ENCODE data around the gene DYNC1I1. TPM values are rescaled to one million over a fixed set of nuclear protein-coding genes. Genes with fewer than 3 reads are reported as not detected.

DYNC1I1 gene
- polyA plus RNA-seq, 1 donor from 2014 or later = 28.9 TPM

DNA sequence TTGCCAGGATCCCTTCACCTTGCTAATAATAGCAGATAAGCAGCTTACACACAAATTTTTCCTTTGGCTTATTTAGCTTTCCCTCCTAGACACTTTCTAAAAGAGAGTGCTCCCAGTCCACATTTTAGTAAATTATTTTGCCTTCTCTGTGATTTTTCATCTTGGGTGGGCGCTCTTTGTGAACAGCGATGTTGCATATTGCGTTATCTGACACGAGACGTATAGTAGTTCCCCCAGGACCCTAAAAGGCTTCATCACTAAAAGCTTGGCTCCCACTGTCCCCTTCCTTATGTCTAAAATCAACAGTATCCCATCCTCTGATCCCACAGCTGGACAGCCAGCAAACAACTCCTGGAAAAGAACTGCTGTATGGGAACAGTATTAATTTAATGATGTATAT lies 232.9 kb downstream of the DYNC1I1 start:
- Histone ChIP-seq H4K20me1 (ENCODE audit: insufficient read depth) (no peaks in the 10 kb centered on the region), H3K27me3 (ENCODE audit: insufficient read depth, low read depth, low read length) (no peaks in the 10 kb centered on the region), H3K4me2 (ENCODE audit: low read length) (no peak overlapping the region), H2AFZ (ENCODE audit: low read depth, low read length) (no peak overlapping the region), H3K79me2 (replicated peaks; ENCODE audit: insufficient read depth, low read length) (no peaks in the 10 kb centered on the region), H3K4me3 (ENCODE audit: low read length) (no peak overlapping the region), H3K36me3 (ENCODE audit: insufficient read depth, low read length) (no peaks in the 10 kb centered on the region), H3K27ac (ENCODE audit: low read length) (no peak overlapping the region), H3K9me3 (ENCODE audit: low read length) (no peaks in the 10 kb centered on the region), H3K9me2 (ENCODE audit: insufficient read depth, low read length) (no peaks in the 10 kb centered on the region), H3F3A (ENCODE audit: insufficient read depth, low read length, poor library complexity, severe bottlenecking) (no peaks in the 10 kb centered on the region), H3K9ac (ENCODE audit: low read length) (no peak overlapping the region)
- TF ChIP-seq, protein P1, sequence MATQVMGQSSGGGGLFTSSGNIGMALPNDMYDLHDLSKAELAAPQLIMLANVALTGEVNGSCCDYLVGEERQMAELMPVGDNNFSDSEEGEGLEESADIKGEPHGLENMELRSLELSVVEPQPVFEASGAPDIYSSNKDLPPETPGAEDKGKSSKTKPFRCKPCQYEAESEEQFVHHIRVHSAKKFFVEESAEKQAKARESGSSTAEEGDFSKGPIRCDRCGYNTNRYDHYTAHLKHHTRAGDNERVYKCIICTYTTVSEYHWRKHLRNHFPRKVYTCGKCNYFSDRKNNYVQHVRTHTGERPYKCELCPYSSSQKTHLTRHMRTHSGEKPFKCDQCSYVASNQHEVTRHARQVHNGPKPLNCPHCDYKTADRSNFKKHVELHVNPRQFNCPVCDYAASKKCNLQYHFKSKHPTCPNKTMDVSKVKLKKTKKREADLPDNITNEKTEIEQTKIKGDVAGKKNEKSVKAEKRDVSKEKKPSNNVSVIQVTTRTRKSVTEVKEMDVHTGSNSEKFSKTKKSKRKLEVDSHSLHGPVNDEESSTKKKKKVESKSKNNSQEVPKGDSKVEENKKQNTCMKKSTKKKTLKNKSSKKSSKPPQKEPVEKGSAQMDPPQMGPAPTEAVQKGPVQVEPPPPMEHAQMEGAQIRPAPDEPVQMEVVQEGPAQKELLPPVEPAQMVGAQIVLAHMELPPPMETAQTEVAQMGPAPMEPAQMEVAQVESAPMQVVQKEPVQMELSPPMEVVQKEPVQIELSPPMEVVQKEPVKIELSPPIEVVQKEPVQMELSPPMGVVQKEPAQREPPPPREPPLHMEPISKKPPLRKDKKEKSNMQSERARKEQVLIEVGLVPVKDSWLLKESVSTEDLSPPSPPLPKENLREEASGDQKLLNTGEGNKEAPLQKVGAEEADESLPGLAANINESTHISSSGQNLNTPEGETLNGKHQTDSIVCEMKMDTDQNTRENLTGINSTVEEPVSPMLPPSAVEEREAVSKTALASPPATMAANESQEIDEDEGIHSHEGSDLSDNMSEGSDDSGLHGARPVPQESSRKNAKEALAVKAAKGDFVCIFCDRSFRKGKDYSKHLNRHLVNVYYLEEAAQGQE (IDR thresholded peaks at IDR 0.05; ENCODE audit: borderline replicate concordance) = no peak
- TF ChIP-seq EP300 (conservative IDR thresholded peaks at IDR 0.05; ENCODE audit: poor library complexity, severe bottlenecking) (no peak), SMC3 (conservative IDR thresholded peaks at IDR 0.05; ENCODE audit: poor library complexity) (no peak)

DNA sequence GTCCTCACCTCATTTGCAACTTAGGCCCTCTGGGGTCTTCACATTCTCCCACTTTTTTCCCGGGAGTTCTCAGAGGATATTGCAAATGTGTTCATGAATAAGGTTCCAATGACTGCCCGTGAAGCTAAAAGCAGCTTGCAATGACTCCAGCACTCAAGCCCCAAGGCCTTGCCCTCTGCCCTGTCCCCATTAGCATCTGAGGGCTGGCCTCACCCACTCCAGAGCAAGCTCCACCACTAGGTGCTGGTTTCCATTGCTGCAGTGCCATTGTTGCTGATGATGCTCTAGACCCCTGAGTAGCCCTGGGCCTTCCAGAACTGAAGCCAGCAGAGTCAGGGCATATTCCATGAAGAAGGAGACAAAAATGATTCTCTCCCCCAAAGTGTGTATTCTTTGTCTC lies 236.8 kb downstream of the DYNC1I1 start:
- Histone ChIP-seq H3K27me3 (ENCODE audit: insufficient read depth, low read depth, low read length) (no peaks in the 10 kb centered on the region), H3F3A (ENCODE audit: insufficient read depth, low read length, poor library complexity, severe bottlenecking) (no peaks in the 10 kb centered on the region), H4K20me1 (ENCODE audit: insufficient read depth) (no peaks in the 10 kb centered on the region), H3K9me3 (ENCODE audit: low read length) (no peaks in the 10 kb centered on the region), H3K27ac (ENCODE audit: low read length) (no peak overlapping the region), H3K4me3 (ENCODE audit: low read length) (no peak overlapping the region), H3K79me2 (replicated peaks; ENCODE audit: insufficient read depth, low read length) (no peaks in the 10 kb centered on the region), H3K36me3 (ENCODE audit: insufficient read depth, low read length) (no peaks in the 10 kb centered on the region), H3K4me2 (ENCODE audit: low read length) (no peak overlapping the region), H3K9me2 (ENCODE audit: insufficient read depth, low read length) (no peaks in the 10 kb centered on the region), H2AFZ (ENCODE audit: low read depth, low read length) (no peak overlapping the region), H3K9ac (ENCODE audit: low read length) (no peak overlapping the region)
- TF ChIP-seq MXI1 (conservative IDR thresholded peaks at IDR 0.05; ENCODE audit: poor library complexity, severe bottlenecking) = no peak
- TF ChIP-seq, protein P2, sequence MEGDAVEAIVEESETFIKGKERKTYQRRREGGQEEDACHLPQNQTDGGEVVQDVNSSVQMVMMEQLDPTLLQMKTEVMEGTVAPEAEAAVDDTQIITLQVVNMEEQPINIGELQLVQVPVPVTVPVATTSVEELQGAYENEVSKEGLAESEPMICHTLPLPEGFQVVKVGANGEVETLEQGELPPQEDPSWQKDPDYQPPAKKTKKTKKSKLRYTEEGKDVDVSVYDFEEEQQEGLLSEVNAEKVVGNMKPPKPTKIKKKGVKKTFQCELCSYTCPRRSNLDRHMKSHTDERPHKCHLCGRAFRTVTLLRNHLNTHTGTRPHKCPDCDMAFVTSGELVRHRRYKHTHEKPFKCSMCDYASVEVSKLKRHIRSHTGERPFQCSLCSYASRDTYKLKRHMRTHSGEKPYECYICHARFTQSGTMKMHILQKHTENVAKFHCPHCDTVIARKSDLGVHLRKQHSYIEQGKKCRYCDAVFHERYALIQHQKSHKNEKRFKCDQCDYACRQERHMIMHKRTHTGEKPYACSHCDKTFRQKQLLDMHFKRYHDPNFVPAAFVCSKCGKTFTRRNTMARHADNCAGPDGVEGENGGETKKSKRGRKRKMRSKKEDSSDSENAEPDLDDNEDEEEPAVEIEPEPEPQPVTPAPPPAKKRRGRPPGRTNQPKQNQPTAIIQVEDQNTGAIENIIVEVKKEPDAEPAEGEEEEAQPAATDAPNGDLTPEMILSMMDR (IDR thresholded peaks at IDR 0.05; ENCODE audit: poor library complexity, severe bottlenecking) = no peak
- no peak for TF ChIP-seq TAF1 (IDR thresholded peaks at IDR 0.05; ENCODE audit: low read depth)
- TF ChIP-seq RAD21 (conservative IDR thresholded peaks at IDR 0.05) = no peak
- TF ChIP-seq EP300 (conservative IDR thresholded peaks at IDR 0.05; ENCODE audit: poor library complexity, severe bottlenecking) = no peak
- TF ChIP-seq EZH2 (IDR thresholded peaks at IDR 0.05; ENCODE audit: borderline replicate concordance, insufficient read depth, low read length, poor library complexity, severe bottlenecking) = no peak
- TF ChIP-seq, protein P1 (IDR thresholded peaks at IDR 0.05; ENCODE audit: borderline replicate concordance) = no peak
- no peak for TF ChIP-seq POLR2AphosphoS5 (IDR thresholded peaks at IDR 0.05)
- TF ChIP-seq SMC3 (conservative IDR thresholded peaks at IDR 0.05; ENCODE audit: poor library complexity) = no peak

Measured in neural cell (in vitro differentiated cells).